ENCODE data around the gene MAML3. TPM values are rescaled to one million over a fixed set of nuclear protein-coding genes. Genes with fewer than 3 reads are reported as not detected.

Gene MAML3
- total RNA-seq, 1 experiment from 2014 or later, result 0.13 TPM

- Histone ChIP-seq H3K27me3 (no peaks in the 10 kb centered on the region), H3K4me3 (no peak overlapping the region), H3K36me3 (no peaks in the 10 kb centered on the region), H3K9me3 (no peaks in the 10 kb centered on the region)
- no peak for DNase-seq
Observed at GRCh38 chr4:140140566-140140965, 13.4 kb downstream of the MAML3 start.

- DNase-seq, result no peak
- Histone ChIP-seq H3K27me3 (no peaks in the 10 kb centered on the region), H3K4me3 (no peak overlapping the region), H3K9me3 (no peaks in the 10 kb centered on the region), H3K36me3 (no peaks in the 10 kb centered on the region)
Observed at GRCh38 chr4:140138428-140138827, 15.6 kb downstream of the MAML3 start.

GRCh38 chr4:140137671-140138070 lies 16.3 kb downstream of the MAML3 start:
- Histone ChIP-seq H3K9me3 (no peaks in the 10 kb centered on the region), H3K27me3 (no peaks in the 10 kb centered on the region), H3K36me3 (no peaks in the 10 kb centered on the region), H3K4me3 (no peak overlapping the region)
- no peak for DNase-seq

GRCh38 chr4:140136509-140136908 lies 17.5 kb downstream of the MAML3 start:
- Histone ChIP-seq H3K36me3 (no peaks in the 10 kb centered on the region), H3K27me3 (no peaks in the 10 kb centered on the region), H3K9me3 (no peaks in the 10 kb centered on the region), H3K4me3 (no peak overlapping the region)
- DNase-seq, result no peak

GRCh38 chr4:140135529-140136088 lies 18.4 kb downstream of the MAML3 start:
- no peaks in the 10 kb centered on the region for H3K36me3 ChIP-seq
- no peak overlapping the region for H3K4me3 ChIP-seq
- no peaks in the 10 kb centered on the region for H3K9me3 ChIP-seq
- DNase-seq, result no peak
- no peaks in the 10 kb centered on the region for H3K27me3 ChIP-seq

GRCh38 chr4:140134746-140135425 lies 19.1 kb downstream of the MAML3 start:
- Histone ChIP-seq H3K27me3 (no peaks in the 10 kb centered on the region), H3K9me3 (no peaks in the 10 kb centered on the region)
- no peak for DNase-seq

GRCh38 chr4:140133576-140133975 lies 20.4 kb downstream of the MAML3 start:
- H3K27me3 ChIP-seq, result no peaks in the 10 kb centered on the region
- no peaks in the 10 kb centered on the region for H3K9me3 ChIP-seq
- H3K36me3 ChIP-seq, result no peaks in the 10 kb centered on the region
- H3K4me3 ChIP-seq, result no peak overlapping the region
- no peak for DNase-seq

More at GRCh38 chr4:140134746-140135425, 19.1 kb downstream of the MAML3 start:
- no peak overlapping the region for H3K4me3 ChIP-seq
- H3K36me3 ChIP-seq, result no peaks in the 10 kb centered on the region

- Histone ChIP-seq H3K27me3 (no peaks in the 10 kb centered on the region), H3K36me3 (no peaks in the 10 kb centered on the region), H3K4me3 (no peak overlapping the region), H3K9me3 (no peaks in the 10 kb centered on the region)
- DNase-seq, result no peak
Observed at GRCh38 chr4:140131675-140132229, 22.2 kb downstream of the MAML3 start.

GRCh38 chr4:140130677-140131076 lies 23.3 kb downstream of the MAML3 start:
- H3K9me3 ChIP-seq, result no peaks in the 10 kb centered on the region
- H3K27me3 ChIP-seq, result no peaks in the 10 kb centered on the region
- no peak for DNase-seq
- H3K36me3 ChIP-seq, result no peaks in the 10 kb centered on the region
- H3K4me3 ChIP-seq, result no peak overlapping the region

- Histone ChIP-seq H3K36me3 (no peaks in the 10 kb centered on the region), H3K4me3 (no peak overlapping the region), H3K27me3 (no peaks in the 10 kb centered on the region), H3K9me3 (no peaks in the 10 kb centered on the region)
- DNase-seq, result no peak
Observed at GRCh38 chr4:140127422-140127821, 26.6 kb downstream of the MAML3 start.

GRCh38 chr4:140126261-140126660 lies 27.7 kb downstream of the MAML3 start:
- Histone ChIP-seq H3K9me3 (no peaks in the 10 kb centered on the region), H3K36me3 (no peaks in the 10 kb centered on the region), H3K27me3 (no peaks in the 10 kb centered on the region), H3K4me3 (no peak overlapping the region)
- no peak for DNase-seq

GRCh38 chr4:140125374-140125773 lies 28.6 kb downstream of the MAML3 start:
- DNase-seq, result no peak
- Histone ChIP-seq H3K27me3 (no peaks in the 10 kb centered on the region), H3K36me3 (no peaks in the 10 kb centered on the region), H3K9me3 (no peaks in the 10 kb centered on the region), H3K4me3 (no peak overlapping the region)

GRCh38 chr4:140123666-140124377 lies 30.2 kb downstream of the MAML3 start:
- H3K36me3 ChIP-seq, result no peaks in the 10 kb centered on the region
- H3K27me3 ChIP-seq, result no peaks in the 10 kb centered on the region
- no peaks in the 10 kb centered on the region for H3K9me3 ChIP-seq
- DNase-seq, result no peak
- H3K4me3 ChIP-seq, result no peak overlapping the region

GRCh38 chr4:140122891-140123290 lies 31.1 kb downstream of the MAML3 start:
- H3K4me3 ChIP-seq, result no peak overlapping the region
- no peaks in the 10 kb centered on the region for H3K36me3 ChIP-seq
- no peak for DNase-seq
- no peaks in the 10 kb centered on the region for H3K27me3 ChIP-seq
- H3K9me3 ChIP-seq, result no peaks in the 10 kb centered on the region

GRCh38 chr4:140121646-140122045 lies 32.3 kb downstream of the MAML3 start:
- Histone ChIP-seq H3K27me3 (no peaks in the 10 kb centered on the region), H3K4me3 (no peak overlapping the region), H3K36me3 (no peaks in the 10 kb centered on the region), H3K9me3 (no peaks in the 10 kb centered on the region)
- DNase-seq, result no peak

GRCh38 chr4:140118931-140119640 lies 34.9 kb downstream of the MAML3 start:
- no peak overlapping the region for H3K4me3 ChIP-seq
- no peak for DNase-seq
- H3K27me3 ChIP-seq, result no peaks in the 10 kb centered on the region
- H3K36me3 ChIP-seq, result no peaks in the 10 kb centered on the region
- H3K9me3 ChIP-seq, result no peaks in the 10 kb centered on the region

- DNase-seq, result no peak
- no peak overlapping the region for H3K4me3 ChIP-seq
- no peaks in the 10 kb centered on the region for H3K9me3 ChIP-seq
- no peaks in the 10 kb centered on the region for H3K27me3 ChIP-seq
- H3K36me3 ChIP-seq, result no peaks in the 10 kb centered on the region
Observed at GRCh38 chr4:140117947-140118346, 36.0 kb downstream of the MAML3 start.
